Measurements from ENCODE around the gene SCN5A.
A peak's percentile ranks its signal among the peaks of the same experiment; 100 is the strongest.

Gene SCN5A

GRCh38 chr3:38526792-38527191 lies 122.7 kb downstream of the SCN5A start:
- in situ Hi-C loops (cut with MboI; ENCODE audit: low sequenced_read_pairs, unreplicated experiment) = no loop called here
- no peak for DNase-seq (ENCODE audit: low spot score)
- TF ChIP-seq, protein P1, sequence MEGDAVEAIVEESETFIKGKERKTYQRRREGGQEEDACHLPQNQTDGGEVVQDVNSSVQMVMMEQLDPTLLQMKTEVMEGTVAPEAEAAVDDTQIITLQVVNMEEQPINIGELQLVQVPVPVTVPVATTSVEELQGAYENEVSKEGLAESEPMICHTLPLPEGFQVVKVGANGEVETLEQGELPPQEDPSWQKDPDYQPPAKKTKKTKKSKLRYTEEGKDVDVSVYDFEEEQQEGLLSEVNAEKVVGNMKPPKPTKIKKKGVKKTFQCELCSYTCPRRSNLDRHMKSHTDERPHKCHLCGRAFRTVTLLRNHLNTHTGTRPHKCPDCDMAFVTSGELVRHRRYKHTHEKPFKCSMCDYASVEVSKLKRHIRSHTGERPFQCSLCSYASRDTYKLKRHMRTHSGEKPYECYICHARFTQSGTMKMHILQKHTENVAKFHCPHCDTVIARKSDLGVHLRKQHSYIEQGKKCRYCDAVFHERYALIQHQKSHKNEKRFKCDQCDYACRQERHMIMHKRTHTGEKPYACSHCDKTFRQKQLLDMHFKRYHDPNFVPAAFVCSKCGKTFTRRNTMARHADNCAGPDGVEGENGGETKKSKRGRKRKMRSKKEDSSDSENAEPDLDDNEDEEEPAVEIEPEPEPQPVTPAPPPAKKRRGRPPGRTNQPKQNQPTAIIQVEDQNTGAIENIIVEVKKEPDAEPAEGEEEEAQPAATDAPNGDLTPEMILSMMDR (IDR thresholded peaks at IDR 0.05; ENCODE audit: borderline replicate concordance, control extremely low read depth, extremely low read depth, insufficient read depth, missing control alignments) = no peak

GRCh38 chr3:38524141-38524739 lies 125.2 kb downstream of the SCN5A start:
- DNase-seq (ENCODE audit: low spot score) = no peak
- in situ Hi-C loops (cut with MboI; ENCODE audit: low sequenced_read_pairs, unreplicated experiment) = no loop called here
- TF ChIP-seq, protein P1 (IDR thresholded peaks at IDR 0.05; ENCODE audit: borderline replicate concordance, control extremely low read depth, extremely low read depth, insufficient read depth, missing control alignments) = no peak

- no peak for DNase-seq (ENCODE audit: low spot score)
- TF ChIP-seq, protein P1 (IDR thresholded peaks at IDR 0.05; ENCODE audit: borderline replicate concordance, control extremely low read depth, extremely low read depth, insufficient read depth, missing control alignments) = no peak
- in situ Hi-C loops (cut with MboI; ENCODE audit: low sequenced_read_pairs, unreplicated experiment) = no loop called here
Measured at GRCh38 chr3:38522002-38522401, 127.5 kb downstream of the SCN5A start.

DNA sequence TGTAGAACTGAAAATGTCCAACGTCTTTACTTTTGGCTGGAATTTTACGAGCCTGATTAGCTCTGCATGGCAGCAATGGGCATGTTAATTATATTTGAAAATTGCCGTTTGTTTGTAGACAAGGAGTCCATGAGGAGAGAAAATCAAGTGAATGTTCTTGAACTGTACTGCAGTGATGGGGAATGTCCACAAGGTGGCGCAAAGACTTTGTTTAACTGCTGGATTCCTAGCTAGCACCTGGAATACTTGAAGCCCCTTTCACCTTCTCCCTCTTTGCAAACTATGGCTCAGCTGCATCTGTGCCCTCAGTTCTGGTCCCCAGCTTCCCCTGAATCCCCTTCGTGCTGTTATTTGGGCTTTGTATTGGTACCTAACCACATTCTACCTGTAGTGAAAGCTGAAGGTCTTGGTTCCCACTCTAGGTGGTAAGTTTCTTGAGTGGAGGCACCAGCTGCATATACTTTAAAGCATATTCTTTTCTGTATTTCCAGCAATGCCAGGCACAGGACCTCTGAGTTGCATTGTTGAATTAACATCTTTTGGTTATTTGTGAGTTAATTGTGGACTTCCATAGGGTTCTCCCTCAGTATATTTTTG lies 128.0 kb downstream of the SCN5A start:
- DNase-seq (ENCODE audit: low spot score) = peak; percentile 73
- TF ChIP-seq, protein P1 (IDR thresholded peaks at IDR 0.05; ENCODE audit: borderline replicate concordance, control extremely low read depth, extremely low read depth, insufficient read depth, missing control alignments) = peak; percentile 89
- in situ Hi-C loops (cut with MboI; ENCODE audit: low sequenced_read_pairs, unreplicated experiment) = no loop called here

- TF ChIP-seq, protein P1 (IDR thresholded peaks at IDR 0.05; ENCODE audit: borderline replicate concordance, control extremely low read depth, extremely low read depth, insufficient read depth, missing control alignments) = no peak
- in situ Hi-C loops (cut with MboI; ENCODE audit: low sequenced_read_pairs, unreplicated experiment) = no loop called here
- DNase-seq (ENCODE audit: low spot score) = no peak
Measured at GRCh38 chr3:38519651-38520050, 129.8 kb downstream of the SCN5A start.

- in situ Hi-C loops (cut with MboI; ENCODE audit: low sequenced_read_pairs, unreplicated experiment) = no loop called here
- DNase-seq (ENCODE audit: low spot score) = no peak
- TF ChIP-seq, protein P1 (IDR thresholded peaks at IDR 0.05; ENCODE audit: borderline replicate concordance, control extremely low read depth, extremely low read depth, insufficient read depth, missing control alignments) = no peak
Measured at GRCh38 chr3:38519000-38519399, 130.5 kb downstream of the SCN5A start.

Measured in GM13976 (cell line).